HG02642 (cell line): ENCODE measurements around the gene PLPP7.
"Not testable (repeated sequence)": the region's sequence is repeated elsewhere in the genome, so short reads cannot be mapped to it uniquely, and the experiment has no call there.

ENCODE experiments used
- ATAC-seq: cut with Tn5 transposase; IDR thresholded peaks from one replicate; pipeline ENCODE4 v1.9.1; 2021; ENCODE audit warnings: mild to moderate bottlenecking; ENCODE audit not compliant: unreplicated experiment, poor library complexity

Gene PLPP7

GRCh38 chr9:131289301-131290035 is at the start of gene PLPP7:
Gene PLPP7, plus strand, starts transcription at chr9:131289723. Its CDS starts 275 bp downstream, at chr9:131289998.
- ATAC-seq: no peak

- no peak for ATAC-seq
These were observed 49.2 kb upstream of the PLPP7 start for GRCh38 chr9:131240047-131240921.

- not testable (repeated sequence) for ATAC-seq
These were observed 45.2 kb upstream of the PLPP7 start for GRCh38 chr9:131244331-131244730.

GRCh38 chr9:131246618-131247017 is 42.9 kb upstream of the PLPP7 start:
- no peak for ATAC-seq

GRCh38 chr9:131252120-131252519 is 37.4 kb upstream of the PLPP7 start:
- ATAC-seq: no peak

GRCh38 chr9:131253891-131254491 is 35.5 kb upstream of the PLPP7 start:
- ATAC-seq: peak; percentile 27

GRCh38 chr9:131254626-131255025 is 34.9 kb upstream of the PLPP7 start:
- ATAC-seq: no peak

GRCh38 chr9:131255676-131256197 is 33.8 kb upstream of the PLPP7 start:
- ATAC-seq: peak; percentile 4

- ATAC-seq: no peak
These were observed 32.1 kb upstream of the PLPP7 start for GRCh38 chr9:131257266-131258025.

- ATAC-seq: no peak
These were observed 31.3 kb upstream of the PLPP7 start for GRCh38 chr9:131258186-131258585.

GRCh38 chr9:131258698-131259431 is 30.7 kb upstream of the PLPP7 start:
- no peak for ATAC-seq

- ATAC-seq: no peak
These were observed 30.1 kb upstream of the PLPP7 start for GRCh38 chr9:131259432-131259898.

- no peak for ATAC-seq
These were observed 29.5 kb upstream of the PLPP7 start for GRCh38 chr9:131259916-131260597.

GRCh38 chr9:131260751-131261452 is 28.6 kb upstream of the PLPP7 start:
- ATAC-seq: no peak

- no peak for ATAC-seq
These were observed 27.0 kb upstream of the PLPP7 start for GRCh38 chr9:131262327-131263032.

- ATAC-seq: not testable (repeated sequence)
These were observed 26.5 kb upstream of the PLPP7 start for GRCh38 chr9:131263033-131263343.

GRCh38 chr9:131263701-131264100 is 25.8 kb upstream of the PLPP7 start:
- ATAC-seq: no peak

GRCh38 chr9:131264231-131264630 is 25.3 kb upstream of the PLPP7 start:
- no peak for ATAC-seq
